Testis (tissue), 3 donors: ENCODE data around the gene THAP4. TPM values are rescaled to one million over a fixed set of nuclear protein-coding genes. Genes with fewer than 3 reads are reported as not detected.

Experiments
- DNase-seq: peaks from one replicate; pipeline ENCODE4 v3.0.0-alpha.2; 2019
- H3K27ac ChIP-seq, 2 donors: fragments of 200-600 bp; sonication (generic); one replicate each; pipeline ENCODE4 v1.5.1; 2019
- H3K27me3 ChIP-seq: fragments of 200-600 bp; sonication (generic); one replicate; pipeline ENCODE4 v1.5.1; 2019
- H3K36me3 ChIP-seq: fragments of 200-600 bp; sonication (generic); one replicate; pipeline ENCODE4 v1.5.1; 2017; ENCODE audit warnings: low read depth; ENCODE audit errors: missing control alignments
- H3K4me1 ChIP-seq: fragments of 200-600 bp; sonication (generic); one replicate; pipeline ENCODE4 v1.5.1; 2019
- H3K4me3 ChIP-seq, 2 donors: fragments of 200-600 bp; sonication (generic); one replicate each; pipeline ENCODE4 v1.5.1; 2017 to 2019
- H3K9me3 ChIP-seq: fragments of 200-600 bp; sonication (generic); one replicate; pipeline ENCODE4 v1.5.1; 2017
- CTCF ChIP-seq, 3 experiments: fragments of 450-650 bp in 2 of 3; fragments of 200-600 bp in 1 of 3; sonication (generic) in 1 of 3; IDR thresholded peaks; one replicate each; pipeline ENCODE4 v1.5.1; 2016 to 2019; ENCODE audit warnings: antibody characterized with exemption in 3 of 3, mild to moderate bottlenecking in 2 of 3, moderate library complexity in 1 of 3
- POLR2A ChIP-seq: fragments of 450-650 bp; IDR thresholded peaks from one replicate; pipeline ENCODE4 v1.6.1; 2017; ENCODE audit warnings: antibody characterized with exemption, mild to moderate bottlenecking, moderate library complexity
- WGBS, 2 donors: methylation state at CpG; one replicate each; pipeline ENCODE4 v1.1.5; 2018; 5-methylcytosine and 5-hydroxymethylcytosine counted together
- intact Hi-C: fragments of 100-400 bp; cut with DNase I; formaldehyde crosslinking; loops from one replicate; pipeline ENCODE4 v1.15.1; 2023; ENCODE audit warnings: low total_unique reads
- polyA plus RNA-seq: library from polyadenylated mRNA; stranded (reverse); fragments of 350-450 nt; fragmentation: Illumina TruSeq; extraction: RNeasy Lipid Tissue Mini Kit (QIAGEN cat#74804); gene quantifications from one replicate; pipeline ENCODE4 v1.2.3, GENCODE V29; 2014; ENCODE audit warnings: low read depth, low replicate concordance; ENCODE audit not compliant: insufficient read depth
- total RNA-seq, 2 donors: library from RNA; depleted of rRNA; stranded (reverse); fragments of >200 nt; gene quantifications; one replicate each; pipeline ENCODE4 v1.2.3, GENCODE V29; 2016

Gene THAP4
- total and polyA plus RNA-seq, 3 donors from 2014 or later, result 61.3 to 73.5 (median 73.5) TPM

- no peak for DNase-seq
- intact Hi-C loops, result no loop called here
- no peaks in the 10 kb centered on the region for H3K9me3 ChIP-seq
- H3K27me3 ChIP-seq, result no peaks in the 10 kb centered on the region
- H3K4me1 ChIP-seq, result peaks cover 24% of the 10 kb centered on the region
- 90 to 93% methylated on average over 12 to 13 of the region's 13 CpGs for WGBS, 2 donors
- H3K36me3 ChIP-seq, result no peaks in the 10 kb centered on the region
- TF ChIP-seq POLR2A, result no peak
- no peak for TF ChIP-seq CTCF (IDR thresholded peaks at IDR 0.05)
- H3K4me3 ChIP-seq, result no peak overlapping the region
- no peak overlapping the region for H3K27ac ChIP-seq
Measured at GRCh38 chr2:241563031-241563507, 73.9 kb downstream of the THAP4 start.

- WGBS, 2 donors, result 73 to 93% methylated on average over 6 to 23 of the region's 23 CpGs
- intact Hi-C loops, result no loop called here
- H3K27ac ChIP-seq, result no peak overlapping the region
- H3K27me3 ChIP-seq, result no peaks in the 10 kb centered on the region
- DNase-seq, result no peak
- H3K36me3 ChIP-seq, result no peaks in the 10 kb centered on the region
- H3K4me3 ChIP-seq, result no peak overlapping the region
- H3K9me3 ChIP-seq, result no peaks in the 10 kb centered on the region
- H3K4me1 ChIP-seq, result peaks cover 24% of the 10 kb centered on the region
- TF ChIP-seq CTCF (IDR thresholded peaks at IDR 0.05) (no peak), POLR2A (no peak)
Measured at GRCh38 chr2:241562269-241562891, 74.6 kb downstream of the THAP4 start.

GRCh38 chr2:241561832-241562231 lies 75.1 kb downstream of the THAP4 start:
- H3K36me3 ChIP-seq, result no peaks in the 10 kb centered on the region
- H3K27me3 ChIP-seq, result no peaks in the 10 kb centered on the region
- peaks cover 24% of the 10 kb centered on the region for H3K4me1 ChIP-seq
- H3K4me3 ChIP-seq, result no peak overlapping the region
- 43 to 68% methylated on average over 3 to 18 of the region's 18 CpGs for WGBS, 2 donors
- intact Hi-C loops, result no loop called here
- no peak overlapping the region for H3K27ac ChIP-seq
- DNase-seq, result peak; percentile 78
- H3K9me3 ChIP-seq, result no peaks in the 10 kb centered on the region
- no peak for TF ChIP-seq POLR2A
- no peak for TF ChIP-seq CTCF (IDR thresholded peaks at IDR 0.05)

- H3K9me3 ChIP-seq, result no peaks in the 10 kb centered on the region
- 30 to 57% methylated on average over 2 to 19 of the region's 19 CpGs for WGBS, 2 donors
- peaks cover 24% of the 10 kb centered on the region for H3K4me1 ChIP-seq
- no peaks in the 10 kb centered on the region for H3K27me3 ChIP-seq
- H3K27ac ChIP-seq, result no peak overlapping the region
- intact Hi-C loops, result no loop called here
- DNase-seq, result peak; percentile 31
- H3K4me3 ChIP-seq, result no peak overlapping the region
- no peaks in the 10 kb centered on the region for H3K36me3 ChIP-seq
- TF ChIP-seq POLR2A (no peak), CTCF (IDR thresholded peaks at IDR 0.05) (no peak)
Measured at GRCh38 chr2:241560883-241561474, 76.0 kb downstream of the THAP4 start.
